Spleen (tissue), 7 donors: ENCODE data around the gene TEX101.

Experiments
- CTCF ChIP-seq, 11 experiments: fragments of 200-600 bp in 7 of 11; fragments of 450-650 bp in 4 of 11; sonication (generic) in 4 of 11; IDR thresholded peaks in 8 of 11; conservative IDR thresholded peaks in 3 of 11; 1 replicate in 7 of 11; 2 replicates in 4 of 11; pipeline versions ENCODE4 v1.4.0 to v1.8.0; 2016 to 2021; ENCODE audit warnings: antibody characterized with exemption in 11 of 11, inconsistent platforms in 4 of 11, mild to moderate bottlenecking in 1 of 11
- POLR2A ChIP-seq, 3 donors: fragments of 450-650 bp; IDR thresholded peaks; one replicate each; pipeline ENCODE4 v1.5.1; 2017; ENCODE audit warnings: antibody characterized with exemption in 3 of 3, mild to moderate bottlenecking in 1 of 3
- POLR2AphosphoS5 ChIP-seq, 3 donors: sonication (generic); formaldehyde crosslinking; IDR thresholded peaks; one replicate each; pipeline ENCODE4 v1.5.1; 2017; ENCODE audit warnings: antibody characterized with exemption in 3 of 3
- donor health status: DM: no; HTN: no; CAD: no; lungs with moderate emphysema.
- donor health status: DM: no; HTN: no; CAD: no.
- donor health status: DM: no; HTN: no; CAD: no.

- no peak for TF ChIP-seq CTCF (IDR thresholded peaks at IDR 0.05 in 8 of 11, conservative IDR thresholded peaks at IDR 0.05 in 3 of 11)
- TF ChIP-seq POLR2A (IDR thresholded peaks at IDR 0.05): no peak
- no peak for TF ChIP-seq POLR2AphosphoS5 (IDR thresholded peaks at IDR 0.05)
Observed at GRCh38 chr19:43408043-43408442, 6.6 kb upstream of the TEX101 start.
